Measurements from ENCODE around the gene ALK. TPM values are rescaled to one million over a fixed set of nuclear protein-coding genes. Genes with fewer than 3 reads are reported as not detected.

Gene ALK
- total RNA-seq, 2 donors from 2014 or later: not detected

- Mint-ChIP-seq H3K4me3 (no peak overlapping the region), H3K27ac (no peak overlapping the region), H3K27me3 (peaks cover 57% of the 10 kb centered on the region), H3K4me1 (peaks cover 6% of the 10 kb centered on the region), H3K36me3 (ENCODE audit: low read depth) (peaks cover 11% of the 10 kb centered on the region)
- H3K9me3 ChIP-seq (ENCODE audit: control insufficient read depth, low read length, poor library complexity, severe bottlenecking): no peaks in the 10 kb centered on the region
- ATAC-seq (no peak), DNase-seq (no peak)
These were observed 682.9 kb downstream of the ALK start for GRCh38 chr2:29238497-29238896.

GRCh38 chr2:29236074-29236473, 685.3 kb downstream of the ALK start:
- peaks cover 55% of the 10 kb centered on the region for H3K27me3 Mint-ChIP-seq
- H3K36me3 Mint-ChIP-seq (ENCODE audit: low read depth): peaks cover 11% of the 10 kb centered on the region
- no peak for ATAC-seq
- H3K4me1 Mint-ChIP-seq: peaks cover 7% of the 10 kb centered on the region
- H3K9me3 ChIP-seq (ENCODE audit: control insufficient read depth, low read length, poor library complexity, severe bottlenecking): no peaks in the 10 kb centered on the region
- DNase-seq: no peak
- no peak overlapping the region for H3K27ac Mint-ChIP-seq
- H3K4me3 Mint-ChIP-seq: no peak overlapping the region

- DNase-seq (no peak), ATAC-seq (no peak)
- H3K9me3 ChIP-seq (ENCODE audit: control insufficient read depth, low read length, poor library complexity, severe bottlenecking): no peaks in the 10 kb centered on the region
- H3K4me3 Mint-ChIP-seq: no peak overlapping the region
- no peak overlapping the region for H3K27ac Mint-ChIP-seq
- H3K4me1 Mint-ChIP-seq: peaks cover 7% of the 10 kb centered on the region
- peaks cover 51% of the 10 kb centered on the region for H3K27me3 Mint-ChIP-seq
- H3K36me3 Mint-ChIP-seq (ENCODE audit: low read depth): peaks cover 11% of the 10 kb centered on the region
These were observed 686.0 kb downstream of the ALK start for GRCh38 chr2:29235411-29235810.

- peaks cover 52% of the 10 kb centered on the region for H3K27me3 Mint-ChIP-seq
- no peaks in the 10 kb centered on the region for H3K9me3 ChIP-seq (ENCODE audit: control insufficient read depth, low read length, poor library complexity, severe bottlenecking)
- H3K27ac Mint-ChIP-seq: no peak overlapping the region
- no peak for DNase-seq
- H3K4me3 Mint-ChIP-seq: no peak overlapping the region
- H3K36me3 Mint-ChIP-seq (ENCODE audit: low read depth): peaks cover 11% of the 10 kb centered on the region
- no peak for ATAC-seq
- peaks cover 7% of the 10 kb centered on the region for H3K4me1 Mint-ChIP-seq
These were observed 688.0 kb downstream of the ALK start for GRCh38 chr2:29233428-29233827.

GRCh38 chr2:29232041-29232440, 689.3 kb downstream of the ALK start:
- Mint-ChIP-seq H3K27me3 (peaks cover 47% of the 10 kb centered on the region), H3K27ac (no peak overlapping the region), H3K36me3 (ENCODE audit: low read depth) (peaks cover 10% of the 10 kb centered on the region), H3K4me3 (no peak overlapping the region), H3K4me1 (peaks cover 7% of the 10 kb centered on the region)
- H3K9me3 ChIP-seq (ENCODE audit: control insufficient read depth, low read length, poor library complexity, severe bottlenecking): no peaks in the 10 kb centered on the region
- no peak for DNase-seq
- ATAC-seq: no peak

- no peak for ATAC-seq
These were observed 691.7 kb downstream of the ALK start for GRCh38 chr2:29229640-29230039.

GRCh38 chr2:29228947-29229346, 692.4 kb downstream of the ALK start:
- DNase-seq (no peak), ATAC-seq (no peak)
- peaks cover 4% of the 10 kb centered on the region for H3K36me3 Mint-ChIP-seq (ENCODE audit: low read depth)
- peaks cover 38% of the 10 kb centered on the region for H3K27me3 Mint-ChIP-seq
- peaks cover 4% of the 10 kb centered on the region for H3K4me1 Mint-ChIP-seq
- H3K27ac Mint-ChIP-seq: no peak overlapping the region
- H3K9me3 ChIP-seq (ENCODE audit: control insufficient read depth, low read length, poor library complexity, severe bottlenecking): no peaks in the 10 kb centered on the region
- H3K4me3 Mint-ChIP-seq: no peak overlapping the region

More at GRCh38 chr2:29229640-29230039, 691.7 kb downstream of the ALK start:
- no peak for DNase-seq
- H3K36me3 Mint-ChIP-seq (ENCODE audit: low read depth): peaks cover 6% of the 10 kb centered on the region
- H3K27me3 Mint-ChIP-seq: peaks cover 45% of the 10 kb centered on the region
- H3K4me1 Mint-ChIP-seq: peaks cover 4% of the 10 kb centered on the region
- no peak overlapping the region for H3K4me3 Mint-ChIP-seq
- H3K9me3 ChIP-seq (ENCODE audit: control insufficient read depth, low read length, poor library complexity, severe bottlenecking): no peaks in the 10 kb centered on the region
- H3K27ac Mint-ChIP-seq: no peak overlapping the region

GRCh38 chr2:29227935-29228675, 693.3 kb downstream of the ALK start:
- no peak for DNase-seq
- Mint-ChIP-seq H3K27ac (no peak overlapping the region), H3K4me3 (no peak overlapping the region), H3K4me1 (no peaks in the 10 kb centered on the region), H3K36me3 (ENCODE audit: low read depth) (no peaks in the 10 kb centered on the region), H3K27me3 (peaks cover 31% of the 10 kb centered on the region)
- no peaks in the 10 kb centered on the region for H3K9me3 ChIP-seq (ENCODE audit: control insufficient read depth, low read length, poor library complexity, severe bottlenecking)
- no peak for ATAC-seq

- no peak for DNase-seq
- ATAC-seq: no peak
- Mint-ChIP-seq H3K4me3 (no peak overlapping the region), H3K4me1 (no peaks in the 10 kb centered on the region), H3K36me3 (ENCODE audit: low read depth) (no peaks in the 10 kb centered on the region), H3K27ac (no peak overlapping the region), H3K27me3 (peaks cover 31% of the 10 kb centered on the region)
- H3K9me3 ChIP-seq (ENCODE audit: control insufficient read depth, low read length, poor library complexity, severe bottlenecking): no peaks in the 10 kb centered on the region
These were observed 694.6 kb downstream of the ALK start for GRCh38 chr2:29226808-29227207.

- no peak for ATAC-seq
- Mint-ChIP-seq H3K4me1 (no peaks in the 10 kb centered on the region), H3K36me3 (ENCODE audit: low read depth) (no peaks in the 10 kb centered on the region), H3K27me3 (peaks cover 31% of the 10 kb centered on the region), H3K27ac (no peak overlapping the region), H3K4me3 (no peak overlapping the region)
- no peak for DNase-seq
- no peaks in the 10 kb centered on the region for H3K9me3 ChIP-seq (ENCODE audit: control insufficient read depth, low read length, poor library complexity, severe bottlenecking)
These were observed 695.0 kb downstream of the ALK start for GRCh38 chr2:29226375-29226774.

- H3K9me3 ChIP-seq (ENCODE audit: control insufficient read depth, low read length, poor library complexity, severe bottlenecking): no peaks in the 10 kb centered on the region
- no peaks in the 10 kb centered on the region for H3K4me1 Mint-ChIP-seq
- no peaks in the 10 kb centered on the region for H3K36me3 Mint-ChIP-seq (ENCODE audit: low read depth)
- peaks cover 31% of the 10 kb centered on the region for H3K27me3 Mint-ChIP-seq
- H3K4me3 Mint-ChIP-seq: no peak overlapping the region
- H3K27ac Mint-ChIP-seq: no peak overlapping the region
- ATAC-seq (no peak), DNase-seq (no peak)
These were observed 695.6 kb downstream of the ALK start for GRCh38 chr2:29225814-29226213.

- no peak for ATAC-seq
- Mint-ChIP-seq H3K4me3 (no peak overlapping the region), H3K36me3 (ENCODE audit: low read depth) (no peaks in the 10 kb centered on the region), H3K27ac (no peak overlapping the region), H3K4me1 (no peaks in the 10 kb centered on the region), H3K27me3 (peaks cover 25% of the 10 kb centered on the region)
- H3K9me3 ChIP-seq (ENCODE audit: control insufficient read depth, low read length, poor library complexity, severe bottlenecking): no peaks in the 10 kb centered on the region
- DNase-seq: no peak
These were observed 696.5 kb downstream of the ALK start for GRCh38 chr2:29224693-29225551.

GRCh38 chr2:29223851-29224692, 697.3 kb downstream of the ALK start:
- H3K27ac Mint-ChIP-seq: no peak overlapping the region

More at GRCh38 chr2:29223851-29224692, 697.3 kb downstream of the ALK start:
- H3K4me1 Mint-ChIP-seq: no peaks in the 10 kb centered on the region
- H3K4me3 Mint-ChIP-seq: no peak overlapping the region
- DNase-seq (no peak), ATAC-seq (no peak)
- peaks cover 20% of the 10 kb centered on the region for H3K27me3 Mint-ChIP-seq
- H3K36me3 Mint-ChIP-seq (ENCODE audit: low read depth): no peaks in the 10 kb centered on the region
- no peaks in the 10 kb centered on the region for H3K9me3 ChIP-seq (ENCODE audit: control insufficient read depth, low read length, poor library complexity, severe bottlenecking)

Data from T-helper 17 cell (primary cell).